Liver (tissue), 9 donors: ENCODE results near the gene TMEM129. TPM values are rescaled to one million over a fixed set of nuclear protein-coding genes. Genes with fewer than 3 reads are reported as not detected.
A peak's percentile ranks its signal among the peaks of the same experiment; 100 is the strongest.

ENCODE experiments used
- DNase-seq: peaks from one replicate; pipeline ENCODE4 v3.0.0-alpha.2; 2017; ENCODE audit warnings: low spot score
- H3K27ac ChIP-seq, 2 donors: one replicate each; pipeline ENCODE4 v1.7.0; 2013; ENCODE audit warnings: inconsistent platforms in 2 of 2, low read length in 2 of 2, control low read depth in 1 of 2, low read depth in 1 of 2, mild to moderate bottlenecking in 1 of 2
- H3K27me3 ChIP-seq, 4 donors: one replicate each; pipeline versions ENCODE4 v1.6.1 to v1.7.0; 2013; ENCODE audit warnings: low read length in 3 of 4, inconsistent platforms in 1 of 4, mild to moderate bottlenecking in 1 of 4, moderate library complexity in 1 of 4; ENCODE audit not compliant: control insufficient read depth in 4 of 4, insufficient read depth in 4 of 4
- H3K36me3 ChIP-seq, 4 donors: one replicate each; pipeline versions ENCODE4 v1.6.1 to v1.7.0; 2013; ENCODE audit warnings: low read length in 3 of 4, mild to moderate bottlenecking in 3 of 4, low read depth in 1 of 4, moderate library complexity in 1 of 4; ENCODE audit not compliant: control insufficient read depth in 4 of 4, insufficient read depth in 3 of 4
- H3K4me1 ChIP-seq, 4 donors: one replicate each; pipeline versions ENCODE4 v1.6.1 to v1.7.0; 2013; ENCODE audit warnings: low read length in 3 of 4, mild to moderate bottlenecking in 3 of 4, moderate library complexity in 1 of 4; ENCODE audit not compliant: control insufficient read depth in 4 of 4, insufficient read depth in 4 of 4
- H3K4me3 ChIP-seq, 3 donors: one replicate each; pipeline versions ENCODE4 v1.6.1 to v1.7.0; 2013; ENCODE audit warnings: low read length in 3 of 3, control low read depth in 1 of 3, low read depth in 1 of 3, mild to moderate bottlenecking in 1 of 3
- H3K9ac ChIP-seq, 2 donors: one replicate each; pipeline ENCODE4 v1.7.0; 2013; ENCODE audit warnings: low read length in 2 of 2, mild to moderate bottlenecking in 2 of 2, moderate library complexity in 2 of 2, control low read depth in 1 of 2, low read depth in 1 of 2
- H3K9me3 ChIP-seq, 4 donors: one replicate each; pipeline versions ENCODE4 v1.6.1 to v1.7.0; 2013; ENCODE audit warnings: low read length in 3 of 4; ENCODE audit not compliant: control insufficient read depth in 4 of 4
- HNF4A ChIP-seq, 2 donors: conservative IDR thresholded peaks; 2 replicates each; pipeline ENCODE4 v1.6.1; 2016; ENCODE audit warnings: antibody characterized with exemption in 2 of 2, mild to moderate bottlenecking in 2 of 2
- HNF4G ChIP-seq: IDR thresholded peaks from 2 replicates; pipeline ENCODE4 v1.6.1; 2016; ENCODE audit warnings: antibody characterized with exemption
- RAD21 ChIP-seq, 2 donors: IDR thresholded peaks; 2 replicates each; pipeline ENCODE4 v1.6.1; 2016; ENCODE audit warnings: antibody characterized with exemption in 2 of 2, mild to moderate bottlenecking in 2 of 2
- RXRA ChIP-seq, 2 donors: IDR thresholded peaks; 2 replicates each; pipeline ENCODE4 v1.6.1; 2017 to 2018; ENCODE audit warnings: antibody characterized with exemption in 2 of 2, mild to moderate bottlenecking in 1 of 2
- SP1 ChIP-seq: IDR thresholded peaks from 2 replicates; pipeline ENCODE4 v1.6.1; 2018; ENCODE audit warnings: antibody characterized with exemption, mild to moderate bottlenecking
- TAF1 ChIP-seq: conservative IDR thresholded peaks from 2 replicates; pipeline ENCODE4 v1.6.1; 2016; ENCODE audit warnings: antibody characterized with exemption, mild to moderate bottlenecking
- YY1 ChIP-seq: IDR thresholded peaks from 2 replicates; pipeline ENCODE4 v1.6.1; 2016; ENCODE audit warnings: antibody characterized with exemption, mild to moderate bottlenecking
- WGBS: extraction: QIAGEN DNeasy Blood & Tissue Kit; methylation state at CpG from one replicate; pipeline ENCODE4 v1.1.7; 2013; 5-methylcytosine and 5-hydroxymethylcytosine counted together
- polyA plus RNA-seq, 2 donors: library from polyadenylated mRNA; stranded (reverse) in 1 of 2; unstranded in 1 of 2; fragments of 200-250 nt in 1 of 2; fragments of >200 nt in 1 of 2; fragmentation: Nextera tagmentation in 1 of 2; extraction: Ambion mirVana in 1 of 2; gene quantifications; one replicate each; pipeline versions ENCODE4 v1.2.1 to v1.2.3, GENCODE V29; 2013 to 2015
- total RNA-seq, 2 donors: library from RNA; depleted of rRNA; stranded (reverse); fragments of >200 nt; gene quantifications; one replicate each; pipeline ENCODE4 v1.2.3, GENCODE V29; 2014
- TF ChIP-seq, protein P1 (sequence below): IDR thresholded peaks from 2 replicates; pipeline ENCODE4 v1.6.1; 2016; ENCODE audit warnings: antibody characterized with exemption, mild to moderate bottlenecking
- TF ChIP-seq, protein P2 (sequence below): fragments of 150-350 bp; IDR thresholded peaks from 2 replicates; pipeline ENCODE4 v1.5.1; 2017; ENCODE audit warnings: improper control_type of control experiment, low read depth, low read length; ENCODE audit not compliant: missing input control
- TF ChIP-seq, protein P3 (sequence below): IDR thresholded peaks from 2 replicates; pipeline ENCODE4 v1.6.1; 2016; ENCODE audit warnings: antibody characterized with exemption
- TF ChIP-seq, protein P4 (sequence below): IDR thresholded peaks from 2 replicates; pipeline ENCODE4 v1.6.1; 2016; ENCODE audit warnings: antibody characterized with exemption
- donor health status: healthy.
- donor health status: healthy.
- donor health status: healthy.
- donor health status: healthy.
- donor health status: healthy.

Gene TMEM129
- total and polyA plus RNA-seq, 4 donors, result 12.2 to 37.0 (median 21.8) TPM

DNA sequence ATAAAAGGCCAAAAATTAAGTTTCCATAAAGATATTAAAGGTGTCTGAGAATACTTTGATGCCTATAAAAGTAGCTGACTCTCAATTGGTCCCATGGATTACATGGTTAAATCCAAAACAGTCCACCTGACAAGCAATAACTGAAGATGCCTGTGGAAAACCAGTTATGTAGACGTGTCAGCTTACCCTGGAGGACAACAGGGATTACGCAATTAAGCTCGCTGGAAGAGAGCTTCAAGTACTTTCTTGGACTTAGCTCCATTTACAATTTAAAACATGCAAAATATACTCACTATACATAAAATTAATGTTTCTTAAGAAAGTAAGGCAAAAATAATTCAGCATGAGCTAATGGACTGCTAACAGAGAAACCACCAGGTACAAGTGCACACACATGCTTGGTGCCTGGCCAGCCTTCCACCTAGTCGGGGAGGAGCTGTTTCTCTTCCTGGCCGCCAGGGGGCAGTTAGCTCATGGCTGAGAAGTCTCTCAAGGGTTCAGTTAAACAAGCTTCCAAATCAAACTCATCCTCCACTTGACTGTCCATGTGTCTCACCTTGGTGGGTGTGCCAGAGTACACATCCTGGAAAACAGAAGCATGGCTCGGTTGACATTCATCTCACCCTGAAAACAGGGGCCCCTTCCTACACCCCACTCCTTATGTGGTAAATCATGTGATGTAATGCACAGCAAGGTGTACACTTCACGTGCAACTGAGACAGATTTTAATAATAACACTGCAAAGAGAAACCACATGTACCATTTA, 27.8 kb downstream of the TMEM129 start:
- no peak overlapping the region for H3K27ac ChIP-seq

More for the DNA sequence above, 27.8 kb downstream of the TMEM129 start:
- Histone ChIP-seq H3K9ac (no peak overlapping the region), H3K4me3 (no peak overlapping the region), H3K9me3 (no peaks in the 10 kb centered on the region), H3K27me3 (no peaks in the 10 kb centered on the region), H3K36me3 (peaks cover 12 to 44% (median 21%) of the 10 kb centered on the region in 4 donors), H3K4me1 (peaks cover 0 to 4% (median 0%) of the 10 kb centered on the region in 4 donors)
- no peak for TF ChIP-seq YY1
- TF ChIP-seq HNF4A (conservative IDR thresholded peaks at IDR 0.05), result peak in 1 of 2 donors; percentile 21
- no peak for TF ChIP-seq TAF1
- TF ChIP-seq RXRA (IDR thresholded peaks at IDR 0.05), result peak in 1 of 2 donors; percentile 21
- TF ChIP-seq, protein P1, sequence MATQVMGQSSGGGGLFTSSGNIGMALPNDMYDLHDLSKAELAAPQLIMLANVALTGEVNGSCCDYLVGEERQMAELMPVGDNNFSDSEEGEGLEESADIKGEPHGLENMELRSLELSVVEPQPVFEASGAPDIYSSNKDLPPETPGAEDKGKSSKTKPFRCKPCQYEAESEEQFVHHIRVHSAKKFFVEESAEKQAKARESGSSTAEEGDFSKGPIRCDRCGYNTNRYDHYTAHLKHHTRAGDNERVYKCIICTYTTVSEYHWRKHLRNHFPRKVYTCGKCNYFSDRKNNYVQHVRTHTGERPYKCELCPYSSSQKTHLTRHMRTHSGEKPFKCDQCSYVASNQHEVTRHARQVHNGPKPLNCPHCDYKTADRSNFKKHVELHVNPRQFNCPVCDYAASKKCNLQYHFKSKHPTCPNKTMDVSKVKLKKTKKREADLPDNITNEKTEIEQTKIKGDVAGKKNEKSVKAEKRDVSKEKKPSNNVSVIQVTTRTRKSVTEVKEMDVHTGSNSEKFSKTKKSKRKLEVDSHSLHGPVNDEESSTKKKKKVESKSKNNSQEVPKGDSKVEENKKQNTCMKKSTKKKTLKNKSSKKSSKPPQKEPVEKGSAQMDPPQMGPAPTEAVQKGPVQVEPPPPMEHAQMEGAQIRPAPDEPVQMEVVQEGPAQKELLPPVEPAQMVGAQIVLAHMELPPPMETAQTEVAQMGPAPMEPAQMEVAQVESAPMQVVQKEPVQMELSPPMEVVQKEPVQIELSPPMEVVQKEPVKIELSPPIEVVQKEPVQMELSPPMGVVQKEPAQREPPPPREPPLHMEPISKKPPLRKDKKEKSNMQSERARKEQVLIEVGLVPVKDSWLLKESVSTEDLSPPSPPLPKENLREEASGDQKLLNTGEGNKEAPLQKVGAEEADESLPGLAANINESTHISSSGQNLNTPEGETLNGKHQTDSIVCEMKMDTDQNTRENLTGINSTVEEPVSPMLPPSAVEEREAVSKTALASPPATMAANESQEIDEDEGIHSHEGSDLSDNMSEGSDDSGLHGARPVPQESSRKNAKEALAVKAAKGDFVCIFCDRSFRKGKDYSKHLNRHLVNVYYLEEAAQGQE, result peak; percentile 87
- TF ChIP-seq, protein P2, sequence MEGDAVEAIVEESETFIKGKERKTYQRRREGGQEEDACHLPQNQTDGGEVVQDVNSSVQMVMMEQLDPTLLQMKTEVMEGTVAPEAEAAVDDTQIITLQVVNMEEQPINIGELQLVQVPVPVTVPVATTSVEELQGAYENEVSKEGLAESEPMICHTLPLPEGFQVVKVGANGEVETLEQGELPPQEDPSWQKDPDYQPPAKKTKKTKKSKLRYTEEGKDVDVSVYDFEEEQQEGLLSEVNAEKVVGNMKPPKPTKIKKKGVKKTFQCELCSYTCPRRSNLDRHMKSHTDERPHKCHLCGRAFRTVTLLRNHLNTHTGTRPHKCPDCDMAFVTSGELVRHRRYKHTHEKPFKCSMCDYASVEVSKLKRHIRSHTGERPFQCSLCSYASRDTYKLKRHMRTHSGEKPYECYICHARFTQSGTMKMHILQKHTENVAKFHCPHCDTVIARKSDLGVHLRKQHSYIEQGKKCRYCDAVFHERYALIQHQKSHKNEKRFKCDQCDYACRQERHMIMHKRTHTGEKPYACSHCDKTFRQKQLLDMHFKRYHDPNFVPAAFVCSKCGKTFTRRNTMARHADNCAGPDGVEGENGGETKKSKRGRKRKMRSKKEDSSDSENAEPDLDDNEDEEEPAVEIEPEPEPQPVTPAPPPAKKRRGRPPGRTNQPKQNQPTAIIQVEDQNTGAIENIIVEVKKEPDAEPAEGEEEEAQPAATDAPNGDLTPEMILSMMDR, result peak; percentile 89
- TF ChIP-seq, protein P3, sequence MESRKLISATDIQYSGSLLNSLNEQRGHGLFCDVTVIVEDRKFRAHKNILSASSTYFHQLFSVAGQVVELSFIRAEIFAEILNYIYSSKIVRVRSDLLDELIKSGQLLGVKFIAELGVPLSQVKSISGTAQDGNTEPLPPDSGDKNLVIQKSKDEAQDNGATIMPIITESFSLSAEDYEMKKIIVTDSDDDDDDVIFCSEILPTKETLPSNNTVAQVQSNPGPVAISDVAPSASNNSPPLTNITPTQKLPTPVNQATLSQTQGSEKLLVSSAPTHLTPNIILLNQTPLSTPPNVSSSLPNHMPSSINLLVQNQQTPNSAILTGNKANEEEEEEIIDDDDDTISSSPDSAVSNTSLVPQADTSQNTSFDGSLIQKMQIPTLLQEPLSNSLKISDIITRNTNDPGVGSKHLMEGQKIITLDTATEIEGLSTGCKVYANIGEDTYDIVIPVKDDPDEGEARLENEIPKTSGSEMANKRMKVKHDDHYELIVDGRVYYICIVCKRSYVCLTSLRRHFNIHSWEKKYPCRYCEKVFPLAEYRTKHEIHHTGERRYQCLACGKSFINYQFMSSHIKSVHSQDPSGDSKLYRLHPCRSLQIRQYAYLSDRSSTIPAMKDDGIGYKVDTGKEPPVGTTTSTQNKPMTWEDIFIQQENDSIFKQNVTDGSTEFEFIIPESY, result no peak
- peak; percentile 6 for TF ChIP-seq SP1
- TF ChIP-seq, protein P4, sequence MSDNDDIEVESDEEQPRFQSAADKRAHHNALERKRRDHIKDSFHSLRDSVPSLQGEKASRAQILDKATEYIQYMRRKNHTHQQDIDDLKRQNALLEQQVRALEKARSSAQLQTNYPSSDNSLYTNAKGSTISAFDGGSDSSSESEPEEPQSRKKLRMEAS, result no peak
- no peak for TF ChIP-seq HNF4G
- TF ChIP-seq RAD21 (IDR thresholded peaks at IDR 0.05), result peak; percentile 89 to 93
- WGBS, result 32% methylated on average over 7 of the region's 7 CpGs
- peak; percentile 76 for DNase-seq
